ENCODE measurements around the gene EFCAB11. TPM values are rescaled to one million over a fixed set of nuclear protein-coding genes. Genes with fewer than 3 reads are reported as not detected.

EFCAB11 gene
- total RNA-seq, 1 experiment from 2014 or later = 15.5 TPM

DNA sequence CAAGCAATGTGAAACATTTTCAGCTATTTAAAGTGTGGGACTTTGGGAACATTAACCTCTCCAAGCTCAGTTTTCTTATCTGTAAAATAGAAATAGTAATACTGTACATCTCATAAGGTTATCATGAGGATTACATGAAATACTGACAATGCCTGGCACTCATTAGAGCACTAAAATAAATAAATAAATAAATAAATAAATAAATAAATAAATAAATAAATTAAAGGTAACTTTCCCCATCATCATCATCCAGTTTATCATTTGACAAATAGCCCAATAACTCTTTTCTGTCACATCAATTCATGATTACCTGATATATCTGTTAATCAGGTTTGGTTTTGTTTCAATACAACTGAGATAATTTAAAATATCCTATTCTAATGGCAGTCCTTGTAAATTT, 48.5 kb downstream of the EFCAB11 start (continued):
- TF ChIP-seq SMAD4 (CRISPR knock-in tag; IDR thresholded peaks at IDR 0.05) (no peak), NFYB (CRISPR knock-in tag; conservative IDR thresholded peaks at IDR 0.05; ENCODE audit: low read depth) (no peak)
- TF ChIP-seq, protein P1, sequence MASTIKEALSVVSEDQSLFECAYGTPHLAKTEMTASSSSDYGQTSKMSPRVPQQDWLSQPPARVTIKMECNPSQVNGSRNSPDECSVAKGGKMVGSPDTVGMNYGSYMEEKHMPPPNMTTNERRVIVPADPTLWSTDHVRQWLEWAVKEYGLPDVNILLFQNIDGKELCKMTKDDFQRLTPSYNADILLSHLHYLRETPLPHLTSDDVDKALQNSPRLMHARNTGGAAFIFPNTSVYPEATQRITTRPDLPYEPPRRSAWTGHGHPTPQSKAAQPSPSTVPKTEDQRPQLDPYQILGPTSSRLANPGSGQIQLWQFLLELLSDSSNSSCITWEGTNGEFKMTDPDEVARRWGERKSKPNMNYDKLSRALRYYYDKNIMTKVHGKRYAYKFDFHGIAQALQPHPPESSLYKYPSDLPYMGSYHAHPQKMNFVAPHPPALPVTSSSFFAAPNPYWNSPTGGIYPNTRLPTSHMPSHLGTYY (CRISPR knock-in tag; IDR thresholded peaks at IDR 0.05) = no peak
- TF ChIP-seq, protein P2, sequence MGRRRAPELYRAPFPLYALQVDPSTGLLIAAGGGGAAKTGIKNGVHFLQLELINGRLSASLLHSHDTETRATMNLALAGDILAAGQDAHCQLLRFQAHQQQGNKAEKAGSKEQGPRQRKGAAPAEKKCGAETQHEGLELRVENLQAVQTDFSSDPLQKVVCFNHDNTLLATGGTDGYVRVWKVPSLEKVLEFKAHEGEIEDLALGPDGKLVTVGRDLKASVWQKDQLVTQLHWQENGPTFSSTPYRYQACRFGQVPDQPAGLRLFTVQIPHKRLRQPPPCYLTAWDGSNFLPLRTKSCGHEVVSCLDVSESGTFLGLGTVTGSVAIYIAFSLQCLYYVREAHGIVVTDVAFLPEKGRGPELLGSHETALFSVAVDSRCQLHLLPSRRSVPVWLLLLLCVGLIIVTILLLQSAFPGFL (CRISPR knock-in tag; IDR thresholded peaks at IDR 0.05; ENCODE audit: borderline replicate concordance) = no peak

DNA sequence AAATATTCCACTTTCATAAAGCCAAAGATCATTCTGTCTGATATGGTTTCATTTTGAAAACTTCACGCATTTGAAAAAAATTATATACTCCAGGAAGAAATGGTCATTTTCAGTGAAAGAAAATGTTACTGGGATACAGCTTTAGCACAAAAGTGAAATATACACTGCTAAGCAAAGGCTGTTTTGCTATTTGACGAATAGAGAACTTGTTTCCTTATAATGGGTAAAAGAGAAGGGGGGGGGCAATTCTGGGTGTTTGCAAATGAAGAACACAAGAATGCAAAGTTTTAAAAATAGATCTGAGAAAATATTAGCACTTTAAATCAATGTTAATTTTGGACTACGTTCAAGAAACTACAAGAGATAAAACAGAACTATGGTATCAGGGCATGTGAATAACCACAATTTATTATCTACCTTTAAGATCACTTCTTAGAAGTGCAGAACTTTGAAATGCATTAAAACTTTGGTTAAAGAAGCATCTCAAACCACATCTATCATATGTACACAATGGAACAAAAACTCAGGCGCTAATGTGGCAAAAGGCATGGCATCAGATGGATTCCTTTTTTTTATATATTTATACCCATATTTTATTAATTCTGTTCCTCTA, 51.1 kb downstream of the EFCAB11 start:
- TF ChIP-seq STAT6 (CRISPR knock-in tag; conservative IDR thresholded peaks at IDR 0.05; ENCODE audit: low read depth) (no peak), CREM (CRISPR knock-in tag; IDR thresholded peaks at IDR 0.05) (no peak), HMGXB4 (CRISPR knock-in tag; IDR thresholded peaks at IDR 0.05) (no peak), CREB1 (CRISPR knock-in tag; IDR thresholded peaks at IDR 0.05) (no peak), ZNF396 (CRISPR knock-in tag; IDR thresholded peaks at IDR 0.05; ENCODE audit: borderline replicate concordance) (no peak), ZNF416 (CRISPR knock-in tag; IDR thresholded peaks at IDR 0.05) (no peak)
- TF ChIP-seq, protein P3, sequence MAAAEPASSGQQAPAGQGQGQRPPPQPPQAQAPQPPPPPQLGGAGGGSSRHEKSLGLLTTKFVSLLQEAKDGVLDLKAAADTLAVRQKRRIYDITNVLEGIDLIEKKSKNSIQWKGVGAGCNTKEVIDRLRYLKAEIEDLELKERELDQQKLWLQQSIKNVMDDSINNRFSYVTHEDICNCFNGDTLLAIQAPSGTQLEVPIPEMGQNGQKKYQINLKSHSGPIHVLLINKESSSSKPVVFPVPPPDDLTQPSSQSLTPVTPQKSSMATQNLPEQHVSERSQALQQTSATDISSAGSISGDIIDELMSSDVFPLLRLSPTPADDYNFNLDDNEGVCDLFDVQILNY (CRISPR knock-in tag; IDR thresholded peaks at IDR 0.05) = no peak
- TF ChIP-seq, protein P4, sequence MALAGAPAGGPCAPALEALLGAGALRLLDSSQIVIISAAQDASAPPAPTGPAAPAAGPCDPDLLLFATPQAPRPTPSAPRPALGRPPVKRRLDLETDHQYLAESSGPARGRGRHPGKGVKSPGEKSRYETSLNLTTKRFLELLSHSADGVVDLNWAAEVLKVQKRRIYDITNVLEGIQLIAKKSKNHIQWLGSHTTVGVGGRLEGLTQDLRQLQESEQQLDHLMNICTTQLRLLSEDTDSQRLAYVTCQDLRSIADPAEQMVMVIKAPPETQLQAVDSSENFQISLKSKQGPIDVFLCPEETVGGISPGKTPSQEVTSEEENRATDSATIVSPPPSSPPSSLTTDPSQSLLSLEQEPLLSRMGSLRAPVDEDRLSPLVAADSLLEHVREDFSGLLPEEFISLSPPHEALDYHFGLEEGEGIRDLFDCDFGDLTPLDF (CRISPR knock-in tag; IDR thresholded peaks at IDR 0.05) = no peak
- Mint-ChIP-seq H3K36me3 (no peaks in the 10 kb centered on the region), H3K4me3 (no peak overlapping the region)

GRCh38 chr14:89902881-89903280, 51.6 kb downstream of the EFCAB11 start:
- ATAC-seq (no peak), DNase-seq (ENCODE audit: low spot score) (no peak)
- ChIA-PET POLR2A (no interaction called here), CTCF (interaction anchor here (0.6 to 1.0 kb wide), 2 partner anchors 36 to 123 kb away, joined by 3 read pairs; no protein-coding TSS in a partner anchor)
- Mint-ChIP-seq H3K4me1 (peaks cover 18% of the 10 kb centered on the region), H3K27me3 (ENCODE audit: low read depth) (no peaks in the 10 kb centered on the region), H3K36me3 (no peaks in the 10 kb centered on the region), H3K4me3 (no peak overlapping the region), H3K9me3 (no peaks in the 10 kb centered on the region), H3K27ac (no peak overlapping the region)
- TF ChIP-seq ZNF317 (CRISPR knock-in tag; IDR thresholded peaks at IDR 0.05; ENCODE audit: borderline replicate concordance, low read depth) (no peak), ZNF219 (CRISPR knock-in tag; IDR thresholded peaks at IDR 0.05; ENCODE audit: borderline replicate concordance) (no peak), ZNF121 (CRISPR knock-in tag; IDR thresholded peaks at IDR 0.05) (no peak), EMX1 (CRISPR knock-in tag; IDR thresholded peaks at IDR 0.05) (no peak), FOXJ3 (CRISPR knock-in tag; IDR thresholded peaks at IDR 0.05; ENCODE audit: borderline replicate concordance) (no peak)
- TF ChIP-seq, protein P5, sequence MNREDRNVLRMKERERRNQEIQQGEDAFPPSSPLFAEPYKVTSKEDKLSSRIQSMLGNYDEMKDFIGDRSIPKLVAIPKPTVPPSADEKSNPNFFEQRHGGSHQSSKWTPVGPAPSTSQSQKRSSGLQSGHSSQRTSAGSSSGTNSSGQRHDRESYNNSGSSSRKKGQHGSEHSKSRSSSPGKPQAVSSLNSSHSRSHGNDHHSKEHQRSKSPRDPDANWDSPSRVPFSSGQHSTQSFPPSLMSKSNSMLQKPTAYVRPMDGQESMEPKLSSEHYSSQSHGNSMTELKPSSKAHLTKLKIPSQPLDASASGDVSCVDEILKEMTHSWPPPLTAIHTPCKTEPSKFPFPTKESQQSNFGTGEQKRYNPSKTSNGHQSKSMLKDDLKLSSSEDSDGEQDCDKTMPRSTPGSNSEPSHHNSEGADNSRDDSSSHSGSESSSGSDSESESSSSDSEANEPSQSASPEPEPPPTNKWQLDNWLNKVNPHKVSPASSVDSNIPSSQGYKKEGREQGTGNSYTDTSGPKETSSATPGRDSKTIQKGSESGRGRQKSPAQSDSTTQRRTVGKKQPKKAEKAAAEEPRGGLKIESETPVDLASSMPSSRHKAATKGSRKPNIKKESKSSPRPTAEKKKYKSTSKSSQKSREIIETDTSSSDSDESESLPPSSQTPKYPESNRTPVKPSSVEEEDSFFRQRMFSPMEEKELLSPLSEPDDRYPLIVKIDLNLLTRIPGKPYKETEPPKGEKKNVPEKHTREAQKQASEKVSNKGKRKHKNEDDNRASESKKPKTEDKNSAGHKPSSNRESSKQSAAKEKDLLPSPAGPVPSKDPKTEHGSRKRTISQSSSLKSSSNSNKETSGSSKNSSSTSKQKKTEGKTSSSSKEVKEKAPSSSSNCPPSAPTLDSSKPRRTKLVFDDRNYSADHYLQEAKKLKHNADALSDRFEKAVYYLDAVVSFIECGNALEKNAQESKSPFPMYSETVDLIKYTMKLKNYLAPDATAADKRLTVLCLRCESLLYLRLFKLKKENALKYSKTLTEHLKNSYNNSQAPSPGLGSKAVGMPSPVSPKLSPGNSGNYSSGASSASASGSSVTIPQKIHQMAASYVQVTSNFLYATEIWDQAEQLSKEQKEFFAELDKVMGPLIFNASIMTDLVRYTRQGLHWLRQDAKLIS (CRISPR knock-in tag; IDR thresholded peaks at IDR 0.05; ENCODE audit: borderline replicate concordance) = no peak
- TF ChIP-seq, protein P6, sequence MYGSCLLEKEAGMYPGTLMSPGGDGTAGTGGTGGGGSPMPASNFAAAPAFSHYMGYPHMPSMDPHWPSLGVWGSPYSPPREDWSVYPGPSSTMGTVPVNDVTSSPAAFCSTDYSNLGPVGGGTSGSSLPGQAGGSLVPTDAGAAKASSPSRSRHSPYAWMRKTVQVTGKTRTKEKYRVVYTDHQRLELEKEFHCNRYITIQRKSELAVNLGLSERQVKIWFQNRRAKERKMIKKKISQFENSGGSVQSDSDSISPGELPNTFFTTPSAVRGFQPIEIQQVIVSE (CRISPR knock-in tag; IDR thresholded peaks at IDR 0.05; ENCODE audit: borderline replicate concordance) = no peak

More for the DNA sequence above, 51.1 kb downstream of the EFCAB11 start:
- DNase-seq (ENCODE audit: low spot score) (no peak), ATAC-seq (no peak)
- Mint-ChIP-seq H3K27me3 (ENCODE audit: low read depth) (no peaks in the 10 kb centered on the region), H3K9me3 (no peaks in the 10 kb centered on the region), H3K4me1 (peaks cover 20% of the 10 kb centered on the region), H3K27ac (no peak overlapping the region)
- POLR2A ChIA-PET = no interaction called here
- CTCF ChIA-PET = interaction anchor here (0.6 to 1.0 kb wide), 2 partner anchors 36 to 124 kb away, joined by 3 read pairs; no protein-coding TSS in a partner anchor
